Inferior parietal cortex (tissue), 1 donor: Measurements from ENCODE around the gene KIFC3.
A peak's percentile ranks its signal among the peaks of the same experiment; 100 is the strongest.
"Not testable (repeated sequence)": the region's sequence is repeated elsewhere in the genome, so short reads cannot be mapped to it uniquely, and the experiment has no call there.

Source experiments
- DNase-seq: peaks from one replicate; pipeline ENCODE4 v3.0.0-alpha.2; 2016; ENCODE audit errors: extremely low spot score

The KIFC3 gene

DNA sequence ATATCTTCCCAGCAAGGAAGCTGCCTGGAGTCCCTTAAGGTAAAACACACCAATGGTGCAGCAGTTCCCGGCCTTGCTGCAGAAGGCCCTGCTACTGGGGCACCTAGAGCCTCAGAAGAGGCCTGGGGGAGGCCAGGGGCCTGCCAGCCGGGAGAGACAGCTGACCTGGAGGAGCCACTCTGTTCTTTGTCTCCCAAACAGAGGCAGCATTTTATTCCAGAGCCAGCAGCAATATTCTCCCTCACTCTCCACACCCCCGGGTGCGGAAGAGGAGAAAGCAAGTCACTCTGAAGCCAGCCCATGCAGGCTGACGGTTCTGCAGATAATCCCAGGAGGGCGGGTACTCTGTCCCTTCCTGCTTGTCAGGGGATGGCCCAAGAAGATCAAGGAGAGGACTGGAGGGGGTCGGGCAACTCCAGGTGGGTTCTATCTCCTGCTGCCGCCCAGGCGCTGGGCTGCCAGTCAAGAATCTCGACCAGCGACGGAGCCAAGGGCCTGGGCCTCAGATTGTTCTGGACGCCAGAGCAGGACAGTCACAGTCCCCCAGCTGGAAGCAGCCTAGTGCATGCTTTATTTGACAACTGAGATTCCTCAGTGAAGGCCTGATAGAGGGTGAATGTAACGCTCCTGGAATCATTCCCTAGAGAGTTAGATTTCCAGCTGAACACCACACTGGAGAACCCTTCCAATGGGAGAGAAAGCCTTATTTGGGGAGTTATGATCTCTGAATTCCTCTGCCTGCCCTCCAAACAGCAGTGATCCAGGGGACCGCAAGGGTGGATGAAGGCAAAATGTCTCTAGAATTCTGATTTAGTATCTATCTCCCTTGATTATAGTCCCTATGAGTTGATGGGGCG is 1.1 kb upstream of the KIFC3 start:
- DNase-seq: peak; percentile 80

DNA sequence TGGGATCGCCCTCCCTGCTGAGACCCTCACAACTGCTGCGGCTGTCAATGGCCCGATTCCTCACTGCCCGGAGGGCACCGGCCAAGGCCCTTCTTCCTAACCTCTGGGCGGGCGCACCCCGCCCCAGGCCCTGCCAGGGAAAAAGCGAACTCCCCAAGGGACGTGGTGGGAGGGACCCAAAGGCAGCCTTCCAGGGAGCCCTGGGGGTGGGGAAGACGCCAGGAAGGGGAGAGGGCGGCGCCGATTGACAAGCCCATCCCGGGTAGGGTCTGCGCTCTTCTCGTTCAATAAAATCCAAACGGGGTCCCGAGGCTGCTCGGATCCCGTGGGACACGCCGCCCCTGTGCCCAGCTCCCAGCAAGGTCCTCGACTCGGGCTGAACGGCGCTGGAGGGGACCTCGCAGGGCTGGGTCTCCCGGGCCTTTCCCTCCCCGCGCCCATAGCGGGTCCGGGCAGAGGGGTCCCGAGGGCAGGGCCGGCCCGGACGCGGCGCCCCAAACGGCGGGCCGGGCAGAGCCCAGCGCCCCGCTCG is 416 bp downstream of the KIFC3 start:
- DNase-seq: no peak

DNA sequence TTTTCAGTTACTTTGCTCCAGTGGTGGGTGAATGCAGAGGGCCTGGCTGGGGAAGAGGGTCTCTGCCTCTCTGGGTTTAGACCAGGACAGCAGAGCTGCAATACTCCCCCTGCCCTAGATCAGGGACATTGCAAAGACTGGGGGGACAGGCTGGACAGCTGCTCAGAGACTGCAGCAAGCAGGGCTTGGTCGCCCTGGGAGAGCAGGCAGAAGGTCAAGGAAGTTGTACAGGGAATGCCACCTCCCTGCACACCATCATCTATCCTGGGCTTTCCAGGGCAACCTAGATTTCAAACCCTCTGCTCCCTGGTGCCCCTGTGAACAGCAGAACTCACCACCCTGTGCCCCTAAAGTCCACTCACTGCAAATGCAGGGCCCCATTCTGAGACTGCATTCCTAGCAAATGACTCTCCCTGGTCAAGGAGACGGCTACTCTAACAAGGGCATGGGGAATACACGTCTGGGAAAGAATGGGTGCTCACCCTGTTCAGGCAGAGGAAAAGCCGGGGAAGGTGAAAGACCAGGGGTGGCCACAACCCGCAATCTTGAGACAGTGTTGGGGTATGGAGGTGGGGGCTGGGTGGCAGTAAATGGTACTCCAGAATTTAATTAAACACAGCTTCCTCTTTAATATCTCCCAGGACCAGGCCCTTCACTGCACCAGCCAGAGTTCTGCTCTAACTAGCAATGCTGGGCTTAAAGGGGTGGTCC is 1.0 kb downstream of the KIFC3 start:
- DNase-seq: no peak

GRCh38 chr16:57800200-57801097 is 1.8 kb downstream of the KIFC3 start:
- DNase-seq: no peak

- DNase-seq: no peak
Measured at GRCh38 chr16:57799600-57800199, 2.6 kb downstream of the KIFC3 start.

- DNase-seq: no peak
Measured at GRCh38 chr16:57798953-57799599, 3.2 kb downstream of the KIFC3 start.

DNA sequence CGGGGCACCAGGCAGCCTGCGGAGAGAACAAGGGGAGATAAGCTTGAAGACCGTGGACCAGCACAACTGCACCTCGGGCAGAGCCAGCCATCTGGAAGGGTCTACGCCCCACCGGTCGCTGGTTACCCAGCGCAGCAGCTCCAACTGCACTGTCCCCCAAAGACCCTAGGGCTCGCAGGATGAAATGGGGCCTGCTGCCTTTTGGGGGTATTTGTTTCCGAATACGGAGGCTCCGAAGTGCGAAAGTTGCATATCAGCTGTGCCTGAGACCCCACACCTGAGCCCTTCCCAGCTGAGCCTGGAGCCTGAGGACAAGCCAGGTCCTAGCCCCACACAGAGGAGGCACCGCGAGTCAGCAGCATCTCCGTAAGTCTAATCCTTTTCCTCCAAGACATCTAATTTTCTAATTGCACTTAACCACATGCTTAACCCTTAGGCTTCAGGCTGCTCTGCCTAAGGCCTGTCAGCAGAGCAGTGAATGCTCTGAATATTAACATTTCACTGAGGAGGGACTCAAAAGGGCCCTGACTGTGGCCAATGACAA is 4.0 kb downstream of the KIFC3 start:
- DNase-seq: no peak

DNA sequence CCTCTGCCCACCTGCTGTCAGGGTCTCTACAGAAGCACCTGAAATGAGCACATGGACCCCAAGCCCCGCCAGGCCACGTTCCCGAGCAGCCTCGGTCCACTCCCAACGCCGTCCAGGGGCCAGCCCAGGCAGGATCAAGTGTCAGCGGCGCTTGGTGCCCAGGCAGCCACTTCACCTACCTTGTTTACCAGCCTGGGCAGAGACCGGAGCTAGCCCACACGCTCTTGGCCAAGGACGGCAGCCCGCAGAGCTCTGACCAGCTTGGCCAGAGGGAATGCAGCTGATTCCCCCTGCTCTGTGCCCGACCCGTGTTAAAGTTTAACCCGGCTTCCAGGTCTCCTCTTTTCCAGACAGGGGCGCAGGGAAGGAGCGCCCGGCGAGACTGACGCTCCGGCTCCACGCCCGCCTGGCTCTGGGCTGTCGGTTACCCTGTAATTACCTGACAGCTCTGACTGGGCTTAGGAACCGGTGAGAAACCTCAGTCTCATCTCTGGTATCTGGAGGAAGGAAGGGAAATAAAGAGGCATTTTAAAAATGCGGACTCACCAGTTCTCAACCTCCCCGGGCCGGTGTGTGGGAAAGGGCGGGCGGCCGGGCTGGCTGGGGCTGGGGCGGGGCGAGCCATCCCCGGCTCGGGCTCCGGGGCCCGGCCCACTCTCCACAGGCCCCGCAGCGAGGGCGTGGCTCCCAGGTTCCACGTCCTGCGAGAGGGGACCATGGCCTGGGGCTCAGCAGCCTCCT is 4.6 kb downstream of the KIFC3 start:
- DNase-seq: no peak

DNA sequence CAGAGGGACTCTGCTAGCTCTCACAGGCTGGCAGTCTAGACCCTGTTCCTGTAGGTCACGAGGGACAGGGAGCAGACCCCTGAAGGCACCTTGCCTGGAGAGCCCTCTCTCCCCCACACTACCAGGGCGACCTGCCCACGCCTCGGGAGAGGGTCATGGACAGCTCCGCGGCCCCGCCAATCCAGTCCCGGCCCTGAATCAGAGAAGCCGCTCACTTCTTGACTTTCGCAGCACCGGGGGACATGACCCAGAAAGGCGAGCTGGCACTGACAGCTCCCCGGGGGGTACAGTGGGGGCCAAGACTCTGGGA is 5.1 kb downstream of the KIFC3 start:
- no peak for DNase-seq

- DNase-seq: not testable (repeated sequence)
Measured at GRCh38 chr16:57796014-57796413, 6.3 kb downstream of the KIFC3 start.

- DNase-seq: no peak
Measured at GRCh38 chr16:57795431-57795878, 6.8 kb downstream of the KIFC3 start.

- no peak for DNase-seq
Measured at GRCh38 chr16:57794849-57795430, 7.4 kb downstream of the KIFC3 start.

- no peak for DNase-seq
Measured at GRCh38 chr16:57791893-57792461, 10.3 kb downstream of the KIFC3 start.

- no peak for DNase-seq
Measured at GRCh38 chr16:57791195-57791892, 10.9 kb downstream of the KIFC3 start.

- DNase-seq: no peak
Measured at GRCh38 chr16:57788951-57789350, 13.3 kb downstream of the KIFC3 start.

- no peak for DNase-seq
Measured at GRCh38 chr16:57788252-57788841, 13.9 kb downstream of the KIFC3 start.

- no peak for DNase-seq
Measured at GRCh38 chr16:57787519-57787905, 14.8 kb downstream of the KIFC3 start.
